HG02610 (cell line): ENCODE results near the gene CDK11B.

Source experiments
- ATAC-seq: cut with Tn5 transposase; IDR thresholded peaks from one replicate; pipeline ENCODE4 v1.9.1; 2021; ENCODE audit warnings: mild to moderate bottlenecking, moderate library complexity; ENCODE audit not compliant: unreplicated experiment

CDK11B gene

GRCh38 chr1:1617516-1617915 is 41.3 kb downstream of the CDK11B start:
- no peak for ATAC-seq

DNA sequence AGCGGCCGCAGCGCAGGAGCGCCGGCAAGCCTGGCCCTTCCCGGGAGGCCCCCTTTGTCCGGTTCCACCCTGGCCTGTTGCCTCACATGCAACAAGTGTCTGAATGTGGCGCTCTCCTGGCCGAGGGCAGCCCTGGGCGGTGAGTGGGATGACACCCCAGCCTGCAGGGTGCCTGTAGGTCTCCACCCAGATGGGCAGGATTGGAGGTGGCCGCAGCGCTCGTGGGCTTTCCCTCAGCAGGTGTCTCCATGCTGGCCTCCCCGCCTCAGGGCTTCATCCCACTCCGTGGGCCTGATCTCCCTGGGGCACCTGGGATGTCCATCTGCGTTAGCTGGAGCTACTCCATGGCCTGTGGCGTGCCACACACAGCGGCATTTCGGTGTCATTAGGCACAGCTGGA is 42.0 kb downstream of the CDK11B start:
- no peak for ATAC-seq

DNA sequence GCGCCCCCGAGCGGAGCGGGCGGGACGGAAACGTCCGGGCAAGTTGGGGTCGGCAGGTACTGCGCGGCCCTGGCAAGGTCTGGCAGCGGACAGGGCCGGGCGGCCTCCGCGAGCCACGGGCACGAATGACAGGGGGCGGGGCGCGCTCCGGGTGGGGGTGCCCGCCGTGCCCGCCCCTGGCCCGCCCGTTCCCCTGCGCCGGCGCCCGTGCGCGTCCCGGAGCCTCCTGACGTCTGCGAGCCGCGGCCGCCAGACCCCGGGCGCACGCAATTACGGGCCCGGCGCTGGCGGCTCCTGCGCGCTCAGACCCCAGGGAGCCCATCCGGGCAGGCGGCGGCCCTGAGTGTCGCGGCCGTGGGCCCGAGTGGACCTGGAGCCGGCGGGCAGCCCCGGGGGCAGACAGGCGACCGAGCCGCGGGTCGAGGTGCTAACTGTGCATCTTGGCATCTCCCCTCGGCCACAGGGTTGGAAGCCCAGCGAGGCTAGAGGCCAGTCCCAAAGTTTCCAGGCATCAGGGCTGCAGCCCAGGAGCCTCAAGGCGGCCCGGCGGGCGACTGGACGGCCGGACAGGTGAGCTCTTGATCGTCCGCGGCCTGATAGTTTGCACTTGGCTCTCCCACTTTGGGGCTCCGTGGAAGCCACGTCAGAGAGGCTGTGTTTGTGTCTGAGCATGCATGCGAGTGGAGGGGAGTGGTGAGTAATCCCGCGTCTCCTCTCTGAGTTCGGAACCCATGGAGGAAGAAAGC is 42.6 kb downstream of the CDK11B start:
- ATAC-seq, result peak; percentile 14

DNA sequence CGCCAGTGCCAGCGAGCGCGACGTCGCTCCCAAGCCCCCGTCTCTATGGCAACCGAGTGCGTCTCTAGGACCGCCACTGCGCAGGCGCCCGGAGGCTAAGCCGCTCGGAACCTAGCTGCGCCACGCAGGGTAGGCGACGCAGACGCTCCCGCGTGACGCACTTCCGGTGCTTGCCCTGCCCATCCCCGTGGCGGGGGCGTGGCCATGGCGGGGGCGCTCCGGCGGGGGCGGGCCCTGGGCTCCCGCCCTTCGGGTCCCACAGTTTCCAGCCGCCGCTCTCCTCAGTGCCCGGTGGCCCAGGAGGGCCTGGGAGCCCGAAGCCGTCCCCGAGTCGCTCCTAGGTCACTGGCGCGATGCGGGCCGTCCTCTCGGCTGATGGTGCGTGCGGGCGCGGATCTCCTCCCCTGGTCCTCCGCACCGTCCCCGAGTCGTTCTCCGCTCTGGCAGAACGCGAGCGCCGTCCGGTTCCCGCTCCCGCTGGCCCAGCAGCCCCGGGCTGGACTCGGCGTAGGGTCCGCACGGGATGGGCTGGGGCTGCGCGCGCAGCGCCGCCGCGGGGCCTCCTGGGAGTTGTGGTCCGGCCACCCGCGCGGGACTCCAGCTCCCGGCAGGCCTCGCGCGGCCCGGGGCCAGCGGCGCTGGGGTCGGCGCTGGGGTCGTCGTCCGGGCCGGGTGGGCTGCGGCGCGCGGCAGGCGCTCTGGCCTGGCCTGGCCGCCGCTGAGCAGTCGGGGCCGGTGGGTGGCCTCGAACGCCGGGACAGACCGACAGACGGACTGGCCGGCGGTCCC is 43.4 kb downstream of the CDK11B start, which contains the start of gene MIB2:
Gene MIB2, plus strand, starts transcription at position 245 of the 789 bp plus-strand sequence. CDS start 7,953 bp downstream, outside the sequence.
- ATAC-seq, result peak; percentile 75

DNA sequence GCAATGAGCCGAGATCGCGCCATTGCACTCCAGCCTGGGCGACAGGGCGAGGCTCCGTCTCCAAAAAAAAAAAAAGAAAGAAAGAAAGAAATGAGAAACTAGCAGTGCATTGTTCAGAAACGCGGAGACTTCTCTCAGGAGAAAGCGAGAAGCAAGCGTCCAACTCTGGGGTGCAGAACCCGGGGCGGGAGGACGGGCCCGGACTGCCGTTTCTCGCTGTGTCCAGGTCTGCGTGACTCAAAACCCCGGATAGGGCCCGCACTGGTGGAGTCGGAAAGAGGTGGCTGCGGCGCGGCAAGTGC is 43.9 kb downstream of the CDK11B start:
- ATAC-seq, result no peak

DNA sequence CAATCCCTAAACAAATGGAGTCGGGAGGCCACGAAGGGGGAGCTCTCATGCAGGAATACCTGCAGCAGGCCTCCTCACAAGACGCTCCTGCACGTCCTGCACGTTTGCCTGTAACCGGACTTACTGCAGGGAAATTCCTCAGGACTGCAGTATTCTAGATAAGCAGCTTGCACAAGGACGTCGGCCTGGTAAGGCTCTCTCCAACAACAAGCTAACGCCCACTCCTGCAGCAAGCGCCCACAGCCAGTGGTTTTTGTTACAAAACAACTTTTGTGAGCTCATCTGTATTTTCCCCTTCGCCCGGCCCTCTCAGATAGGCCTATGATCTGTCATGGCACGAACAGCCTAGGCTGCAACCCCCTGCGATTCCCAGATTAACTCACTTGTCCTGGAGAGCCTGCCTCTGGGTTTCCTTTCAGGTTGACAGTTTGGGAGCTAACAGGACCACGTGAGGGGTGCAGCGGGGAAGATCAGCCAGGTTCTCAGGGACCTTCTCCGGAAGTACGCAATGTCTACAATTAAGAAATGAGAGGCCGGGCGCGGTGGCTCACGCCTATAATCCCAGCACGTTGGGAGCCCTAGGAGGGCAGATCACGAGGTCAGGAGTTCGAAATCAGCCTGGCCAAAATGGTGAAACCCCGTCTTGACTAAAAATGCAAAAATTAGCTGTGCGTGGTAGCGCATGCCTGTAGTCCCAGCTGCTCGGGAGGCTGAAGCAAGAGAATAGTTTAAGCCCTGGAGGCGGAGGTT is 44.4 kb downstream of the CDK11B start:
- no peak for ATAC-seq

DNA sequence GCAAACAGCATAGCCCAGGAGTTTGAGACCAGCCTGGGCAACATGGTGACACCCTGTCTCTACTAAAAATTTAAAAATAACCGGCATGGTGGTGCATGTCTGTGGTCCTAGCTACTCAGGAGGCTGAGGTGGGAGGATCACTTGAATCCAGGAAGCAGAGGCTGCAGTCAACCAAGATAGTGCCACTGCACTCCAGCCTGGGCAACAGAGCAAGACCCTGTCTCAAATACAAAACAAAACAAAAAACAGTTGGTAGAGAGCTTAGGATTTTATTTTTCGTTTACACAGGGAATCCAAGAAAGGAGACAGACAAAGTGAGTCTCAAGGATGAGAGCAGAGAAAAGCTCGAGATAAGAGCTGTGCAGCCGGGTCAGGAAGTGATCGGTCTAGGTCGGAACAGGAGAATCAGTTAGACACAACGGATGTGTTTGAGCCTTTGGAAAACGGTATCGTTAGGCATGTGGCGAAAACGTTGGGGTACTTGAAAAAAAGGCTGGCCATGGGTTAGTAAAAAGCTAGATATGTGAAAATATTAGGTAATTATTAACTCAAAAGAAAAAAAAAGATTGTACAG is 45.2 kb downstream of the CDK11B start:
- ATAC-seq, result no peak

DNA sequence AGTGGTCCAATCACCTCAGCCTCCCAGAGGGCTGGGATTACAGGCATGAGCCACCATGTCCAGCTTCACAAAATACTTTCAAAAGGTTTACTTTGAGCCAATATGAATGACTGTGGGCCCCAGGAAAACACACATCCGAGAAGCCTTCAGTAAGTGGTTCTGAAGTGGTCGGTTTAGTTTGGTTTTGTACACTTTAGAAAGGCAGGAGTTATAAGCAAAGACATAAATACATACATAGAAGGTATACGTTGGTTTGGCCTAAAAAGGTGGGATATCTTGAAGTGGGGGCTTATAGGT is 46.8 kb downstream of the CDK11B start:
- ATAC-seq, result no peak

DNA sequence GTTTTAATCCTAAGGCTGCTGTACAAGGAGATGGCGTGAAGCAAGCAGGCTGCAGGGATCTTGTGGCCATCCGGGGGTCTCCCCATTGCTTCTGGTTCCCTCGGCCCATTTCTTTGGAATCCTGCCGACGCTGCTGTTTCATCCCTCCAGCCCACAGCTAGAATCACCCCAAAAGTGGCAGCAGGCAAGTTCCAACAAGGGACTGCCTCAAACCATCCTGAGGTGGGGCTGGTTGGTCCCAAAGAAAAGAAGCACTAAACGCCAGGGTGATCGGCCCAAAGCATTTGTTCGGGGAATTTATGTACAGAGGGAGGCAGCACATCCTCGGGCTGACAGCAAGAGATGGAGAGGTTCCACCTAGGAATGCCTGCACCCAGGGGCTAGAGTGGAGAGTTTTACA is 48.0 kb downstream of the CDK11B start:
- no peak for ATAC-seq

DNA sequence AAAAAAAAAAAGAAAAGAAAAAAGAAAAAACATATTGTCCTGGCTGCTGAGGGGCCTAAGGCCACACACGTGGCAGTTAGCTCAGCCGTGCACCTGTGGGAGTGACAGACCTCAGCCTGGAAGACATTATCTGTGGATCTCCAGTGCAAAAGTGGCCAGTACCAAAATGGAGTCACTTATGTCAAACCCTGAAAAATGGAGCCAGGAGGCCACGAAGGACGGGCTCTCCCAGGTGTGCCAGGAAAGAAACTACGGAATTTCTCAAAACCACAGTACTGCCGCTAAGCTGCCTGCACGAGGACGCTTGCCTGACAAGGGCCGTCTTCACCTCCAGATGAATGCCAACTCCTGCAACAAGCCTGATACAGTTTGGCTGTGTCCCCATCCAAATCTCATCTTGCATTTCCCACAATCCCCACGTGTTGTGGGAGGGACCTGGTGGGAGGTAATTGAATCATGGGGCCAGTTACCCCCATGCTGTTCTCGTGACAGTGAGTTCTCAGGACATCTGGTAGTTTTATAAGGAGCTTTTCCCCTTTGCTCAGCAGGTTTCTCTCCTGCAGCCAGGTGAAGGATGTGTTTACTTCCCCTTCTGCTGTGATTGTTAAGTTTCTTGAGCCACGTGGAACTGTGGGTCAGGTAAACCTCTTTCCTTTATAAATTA is 48.9 kb downstream of the CDK11B start:
- ATAC-seq, result no peak

DNA sequence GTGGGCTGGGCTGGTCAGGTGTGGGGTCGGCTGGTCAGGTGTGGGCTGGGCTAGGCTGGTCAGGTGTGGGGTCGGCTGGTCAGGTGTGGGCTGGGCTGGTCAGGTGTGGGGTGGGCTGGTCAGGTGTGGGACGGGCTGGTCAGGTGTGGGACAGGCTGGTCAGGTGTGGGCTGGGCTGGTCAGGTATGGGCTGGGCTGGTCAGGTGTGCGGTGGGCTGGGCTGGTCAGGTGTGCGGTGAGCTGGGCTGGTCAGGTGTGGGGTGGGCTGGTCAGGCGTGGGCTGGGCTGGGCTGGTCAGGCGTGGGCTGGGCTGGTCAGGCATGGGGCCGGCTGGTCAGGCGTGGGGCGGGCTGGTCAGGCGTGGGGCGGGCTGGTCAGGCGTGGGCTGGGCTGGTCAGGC is 52.6 kb downstream of the CDK11B start:
- ATAC-seq, result no peak

- ATAC-seq, result no peak
Observed at GRCh38 chr1:1605724-1606123, 53.1 kb downstream of the CDK11B start.

DNA sequence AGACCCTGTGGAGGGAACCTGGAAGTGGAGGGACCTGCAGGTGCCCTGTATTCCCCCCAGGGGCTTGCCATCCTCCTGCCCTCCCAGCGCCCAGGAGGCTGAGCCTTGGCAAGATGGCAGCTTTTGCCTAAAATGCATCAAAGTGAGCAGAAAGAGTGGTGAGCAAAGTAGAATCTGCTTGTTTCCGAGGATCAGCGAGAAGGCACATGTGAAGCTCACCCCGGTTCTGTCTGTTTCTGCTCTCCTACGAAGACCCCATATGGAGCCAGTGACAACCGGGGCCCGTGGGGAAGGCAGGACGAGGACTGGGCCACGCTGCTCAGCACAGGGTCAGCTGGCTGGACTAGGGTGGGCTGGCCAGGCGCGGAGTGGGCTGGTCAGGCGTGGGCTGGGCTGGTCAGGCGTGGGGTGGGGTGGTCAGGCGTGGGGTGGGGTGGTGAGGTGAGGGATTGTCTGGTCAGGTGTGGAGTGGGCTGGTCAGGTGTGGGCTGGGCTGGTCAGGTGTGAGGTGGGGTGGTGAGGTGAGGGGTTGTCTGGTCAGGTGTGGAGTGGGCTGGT is 53.7 kb downstream of the CDK11B start:
- no peak for ATAC-seq

GRCh38 chr1:1604374-1605033 is 54.3 kb downstream of the CDK11B start:
- ATAC-seq, result no peak

- no peak for ATAC-seq
Observed at GRCh38 chr1:1603671-1604373, 55.0 kb downstream of the CDK11B start.

- ATAC-seq, result no peak
Observed at GRCh38 chr1:1602968-1603506, 55.8 kb downstream of the CDK11B start.

- no peak for ATAC-seq
Observed at GRCh38 chr1:1602304-1602967, 56.4 kb downstream of the CDK11B start.

- ATAC-seq, result no peak
Observed at GRCh38 chr1:1601564-1602303, 57.1 kb downstream of the CDK11B start.
